Natural killer cell treated with Interleukin-12 subunit alpha and Interleukin-12 subunit beta and Interleukin-15 and Interleukin-18, amount 100 ng/mL, for 72 hours (primary cell): ENCODE data around the gene SLIT3. TPM values are rescaled to one million over a fixed set of nuclear protein-coding genes. Genes with fewer than 3 reads are reported as not detected.

Source experiments
- ATAC-seq, 2 donors: fragments of 150-1000 bp; cut with Tn5 transposase in 1 of 2; sonication (Bioruptor Pico), chemical (Tn5 transposase) in 1 of 2; 2 replicates each; pipeline ENCODE4 v1.10.0; 2021
- DNase-seq: peaks from one replicate; pipeline ENCODE4 v3.0.0; 2022; ENCODE audit warnings: low spot score
- H3K27ac Mint-ChIP-seq, 2 donors: 1 replicate in 1 of 2; 2 replicates in 1 of 2; pipeline ENCODE4 v1.8.0; 2022; ENCODE audit warnings: mixed read lengths in 2 of 2, mild to moderate bottlenecking in 1 of 2, moderate library complexity in 1 of 2
- H3K27me3 Mint-ChIP-seq, 2 donors: 1 replicate in 1 of 2; 2 replicates in 1 of 2; pipeline ENCODE4 v1.8.0; 2022; ENCODE audit warnings: mixed read lengths in 2 of 2
- H3K36me3 Mint-ChIP-seq: one replicate; pipeline ENCODE4 v1.8.0; 2022; ENCODE audit warnings: mixed read lengths
- H3K4me1 Mint-ChIP-seq, 2 donors: 1 replicate in 1 of 2; 2 replicates in 1 of 2; pipeline ENCODE4 v1.8.0; 2022; ENCODE audit warnings: low read depth in 2 of 2, mixed read lengths in 2 of 2, mild to moderate bottlenecking in 1 of 2
- H3K4me3 Mint-ChIP-seq: one replicate; pipeline ENCODE4 v1.8.0; 2022; ENCODE audit warnings: mixed read lengths
- H3K9me3 Mint-ChIP-seq: 2 replicates; pipeline ENCODE4 v1.8.0; 2022; ENCODE audit warnings: mixed read lengths
- total RNA-seq, 2 donors: library from RNA; stranded (reverse); gene quantifications; one replicate each; pipeline ENCODE4 v1.2.3, GENCODE V29; 2022

SLIT3 gene
- total RNA-seq, 2 donors from 2014 or later: 0.14 TPM; not detected in 1

- H3K27ac Mint-ChIP-seq: no peak overlapping the region
- H3K27me3 Mint-ChIP-seq: peaks cover 7 to 8% of the 10 kb centered on the region in 2 donors
- no peaks in the 10 kb centered on the region for H3K9me3 Mint-ChIP-seq
- H3K4me3 Mint-ChIP-seq: no peak overlapping the region
- no peak for DNase-seq
- no peaks in the 10 kb centered on the region for H3K36me3 Mint-ChIP-seq
- no peak for ATAC-seq
- no peaks in the 10 kb centered on the region for H3K4me1 Mint-ChIP-seq
These were observed 251.2 kb downstream of the SLIT3 start for GRCh38 chr5:169049712-169050111.

GRCh38 chr5:169048181-169049125, 252.5 kb downstream of the SLIT3 start:
- no peaks in the 10 kb centered on the region for H3K4me1 Mint-ChIP-seq
- no peak overlapping the region for H3K27ac Mint-ChIP-seq
- no peaks in the 10 kb centered on the region for H3K9me3 Mint-ChIP-seq
- ATAC-seq (no peak), DNase-seq (no peak)
- peaks cover 7 to 16% of the 10 kb centered on the region in 2 donors for H3K27me3 Mint-ChIP-seq
- no peaks in the 10 kb centered on the region for H3K36me3 Mint-ChIP-seq
- H3K4me3 Mint-ChIP-seq: no peak overlapping the region

- Mint-ChIP-seq H3K27me3 (peaks cover 5 to 27% of the 10 kb centered on the region in 2 donors), H3K9me3 (no peaks in the 10 kb centered on the region), H3K27ac (no peak overlapping the region), H3K4me3 (no peak overlapping the region), H3K4me1 (no peaks in the 10 kb centered on the region), H3K36me3 (no peaks in the 10 kb centered on the region)
- ATAC-seq: no peak
- DNase-seq: no peak
These were observed 256.0 kb downstream of the SLIT3 start for GRCh38 chr5:169044962-169045361.

- Mint-ChIP-seq H3K4me1 (no peaks in the 10 kb centered on the region), H3K4me3 (no peak overlapping the region), H3K27me3 (peaks cover 5 to 27% of the 10 kb centered on the region in 2 donors), H3K9me3 (no peaks in the 10 kb centered on the region), H3K27ac (no peak overlapping the region), H3K36me3 (no peaks in the 10 kb centered on the region)
- ATAC-seq (no peak), DNase-seq (no peak)
These were observed 259.8 kb downstream of the SLIT3 start for GRCh38 chr5:169041180-169041579.

- no peaks in the 10 kb centered on the region for H3K9me3 Mint-ChIP-seq
- ATAC-seq: no peak
These were observed 261.3 kb downstream of the SLIT3 start for GRCh38 chr5:169039592-169039991.

GRCh38 chr5:169037466-169037865, 263.5 kb downstream of the SLIT3 start:
- no peak for DNase-seq
- Mint-ChIP-seq H3K36me3 (no peaks in the 10 kb centered on the region), H3K4me3 (no peak overlapping the region), H3K4me1 (no peaks in the 10 kb centered on the region), H3K27ac (no peak overlapping the region), H3K9me3 (no peaks in the 10 kb centered on the region), H3K27me3 (peaks cover 8 to 25% of the 10 kb centered on the region in 2 donors)
- no peak for ATAC-seq

More at GRCh38 chr5:169039592-169039991, 261.3 kb downstream of the SLIT3 start:
- H3K27ac Mint-ChIP-seq: no peak overlapping the region
- H3K36me3 Mint-ChIP-seq: no peaks in the 10 kb centered on the region
- no peak for DNase-seq
- H3K4me1 Mint-ChIP-seq: no peaks in the 10 kb centered on the region
- H3K4me3 Mint-ChIP-seq: no peak overlapping the region
- H3K27me3 Mint-ChIP-seq: peaks cover 5 to 27% of the 10 kb centered on the region in 2 donors

GRCh38 chr5:169036079-169036805, 264.7 kb downstream of the SLIT3 start:
- no peaks in the 10 kb centered on the region for H3K4me1 Mint-ChIP-seq
- no peak overlapping the region for H3K27ac Mint-ChIP-seq
- peaks cover 13 to 22% of the 10 kb centered on the region in 2 donors for H3K27me3 Mint-ChIP-seq
- ATAC-seq (no peak), DNase-seq (no peak)
- no peak overlapping the region for H3K4me3 Mint-ChIP-seq
- no peaks in the 10 kb centered on the region for H3K9me3 Mint-ChIP-seq
- H3K36me3 Mint-ChIP-seq: no peaks in the 10 kb centered on the region

- no peaks in the 10 kb centered on the region for H3K9me3 Mint-ChIP-seq
- H3K4me3 Mint-ChIP-seq: no peak overlapping the region
- H3K27ac Mint-ChIP-seq: no peak overlapping the region
- peaks cover 22 to 24% of the 10 kb centered on the region in 2 donors for H3K27me3 Mint-ChIP-seq
- H3K4me1 Mint-ChIP-seq: no peaks in the 10 kb centered on the region
- H3K36me3 Mint-ChIP-seq: no peaks in the 10 kb centered on the region
- ATAC-seq (no peak), DNase-seq (no peak)
These were observed 271.2 kb downstream of the SLIT3 start for GRCh38 chr5:169029661-169030274.

- H3K4me1 Mint-ChIP-seq: no peaks in the 10 kb centered on the region
- H3K36me3 Mint-ChIP-seq: no peaks in the 10 kb centered on the region
- no peaks in the 10 kb centered on the region for H3K9me3 Mint-ChIP-seq
- no peak overlapping the region for H3K27ac Mint-ChIP-seq
- no peak for DNase-seq
- ATAC-seq: no peak
- no peak overlapping the region for H3K4me3 Mint-ChIP-seq
- peaks cover 24 to 29% of the 10 kb centered on the region in 2 donors for H3K27me3 Mint-ChIP-seq
These were observed 271.9 kb downstream of the SLIT3 start for GRCh38 chr5:169029037-169029436.

GRCh38 chr5:169027501-169028061, 273.4 kb downstream of the SLIT3 start:
- Mint-ChIP-seq H3K27ac (no peak overlapping the region), H3K4me3 (no peak overlapping the region), H3K4me1 (no peaks in the 10 kb centered on the region), H3K27me3 (peaks cover 17 to 30% of the 10 kb centered on the region in 2 donors), H3K9me3 (no peaks in the 10 kb centered on the region), H3K36me3 (no peaks in the 10 kb centered on the region)
- ATAC-seq (no peak), DNase-seq (no peak)

GRCh38 chr5:169025491-169025890, 275.4 kb downstream of the SLIT3 start:
- ATAC-seq: no peak
- no peaks in the 10 kb centered on the region for H3K9me3 Mint-ChIP-seq

GRCh38 chr5:169024421-169024820, 276.5 kb downstream of the SLIT3 start:
- no peaks in the 10 kb centered on the region for H3K4me1 Mint-ChIP-seq
- H3K27me3 Mint-ChIP-seq: peaks cover 15 to 32% of the 10 kb centered on the region in 2 donors
- no peak overlapping the region for H3K4me3 Mint-ChIP-seq
- no peak for DNase-seq
- H3K9me3 Mint-ChIP-seq: no peaks in the 10 kb centered on the region
- H3K36me3 Mint-ChIP-seq: no peaks in the 10 kb centered on the region
- no peak for ATAC-seq
- H3K27ac Mint-ChIP-seq: no peak overlapping the region

More at GRCh38 chr5:169025491-169025890, 275.4 kb downstream of the SLIT3 start:
- no peaks in the 10 kb centered on the region for H3K4me1 Mint-ChIP-seq
- no peak overlapping the region for H3K27ac Mint-ChIP-seq
- no peak for DNase-seq
- peaks cover 13 to 34% of the 10 kb centered on the region in 2 donors for H3K27me3 Mint-ChIP-seq
- no peaks in the 10 kb centered on the region for H3K36me3 Mint-ChIP-seq
- H3K4me3 Mint-ChIP-seq: no peak overlapping the region

GRCh38 chr5:169022718-169023117, 278.2 kb downstream of the SLIT3 start:
- DNase-seq (no peak), ATAC-seq (no peak)
- Mint-ChIP-seq H3K4me3 (no peak overlapping the region), H3K36me3 (no peaks in the 10 kb centered on the region), H3K27me3 (peaks cover 23 to 31% of the 10 kb centered on the region in 2 donors), H3K4me1 (no peaks in the 10 kb centered on the region), H3K27ac (no peak overlapping the region), H3K9me3 (no peaks in the 10 kb centered on the region)
